Urothelium cell line (cell line): ENCODE results near the gene SLC22A15.
A peak's percentile ranks its signal among the peaks of the same experiment; 100 is the strongest.
"Not testable (repeated sequence)": the region's sequence is repeated elsewhere in the genome, so short reads cannot be mapped to it uniquely, and the experiment has no call there.

Experiments used
- DNase-seq: peaks from one replicate; pipeline ENCODE4 v3.0.0; 2011; ENCODE audit warnings: low spot score, mixed read lengths
- FAIRE-seq: peaks from 2 replicates; lab custom pipeline; 2011; peaks lifted over from hg19 to GRCh38; lab: Jason Lieb, UNC

The SLC22A15 gene

GRCh38 chr1:115976062-115976920 is at the start of gene SLC22A15:
Gene SLC22A15 (plus strand): TSS chr1:115976513. CDS start chr1:115976628, 115 bp downstream.
- FAIRE-seq = no peak
- DNase-seq = peak; percentile 73

- FAIRE-seq = no peak
- DNase-seq = no peak
Measured at GRCh38 chr1:115927971-115928370, 48.3 kb upstream of the SLC22A15 start.

- no peak for FAIRE-seq
- peak; percentile 27 for DNase-seq
Measured at GRCh38 chr1:115929881-115930280, 46.4 kb upstream of the SLC22A15 start.

- DNase-seq = no peak
- FAIRE-seq = no peak
Measured at GRCh38 chr1:115933625-115934024, 42.7 kb upstream of the SLC22A15 start.

GRCh38 chr1:115939455-115939854 is 36.9 kb upstream of the SLC22A15 start:
- no peak for DNase-seq
- no peak for FAIRE-seq

- DNase-seq (no peak), FAIRE-seq (no peak)
Measured at GRCh38 chr1:115946116-115946515, 30.2 kb upstream of the SLC22A15 start.

- no peak for DNase-seq
- FAIRE-seq = no peak
Measured at GRCh38 chr1:115949156-115949555, 27.2 kb upstream of the SLC22A15 start.

GRCh38 chr1:115951560-115951959 is 24.8 kb upstream of the SLC22A15 start:
- FAIRE-seq (no peak), DNase-seq (no peak)

GRCh38 chr1:115952547-115952946 is 23.8 kb upstream of the SLC22A15 start:
- no peak for DNase-seq

GRCh38 chr1:115953180-115953579 is 23.1 kb upstream of the SLC22A15 start:
- DNase-seq (no peak), FAIRE-seq (no peak)

More at GRCh38 chr1:115952547-115952946, 23.8 kb upstream of the SLC22A15 start:
- FAIRE-seq = no peak

- no peak for FAIRE-seq
- no peak for DNase-seq
Measured at GRCh38 chr1:115954684-115955083, 21.6 kb upstream of the SLC22A15 start.

- no peak for FAIRE-seq
- no peak for DNase-seq
Measured at GRCh38 chr1:115955228-115955627, 21.1 kb upstream of the SLC22A15 start.

GRCh38 chr1:115958866-115959265 is 17.4 kb upstream of the SLC22A15 start:
- FAIRE-seq (no peak), DNase-seq (no peak)

- FAIRE-seq (no peak), DNase-seq (peak; percentile 23)
Measured at GRCh38 chr1:115969509-115969908, 6.8 kb upstream of the SLC22A15 start.

GRCh38 chr1:115971778-115972177 is 4.5 kb upstream of the SLC22A15 start:
- FAIRE-seq, DNase-seq: not testable (repeated sequence)

- FAIRE-seq = no peak
- DNase-seq = no peak
Measured at GRCh38 chr1:115973154-115973553, 3.2 kb upstream of the SLC22A15 start.

GRCh38 chr1:115975569-115976061 is 698 bp upstream of the SLC22A15 start:
- DNase-seq = no peak
- FAIRE-seq = no peak

GRCh38 chr1:115976921-115977498 is 697 bp downstream of the SLC22A15 start:
- peak; percentile 30 for FAIRE-seq
- peak; percentile 30 for DNase-seq

GRCh38 chr1:115977499-115978258 is 1.4 kb downstream of the SLC22A15 start:
- peak; percentile 48 for DNase-seq
- peak; percentile 87 for FAIRE-seq

GRCh38 chr1:115978292-115978941 is 2.1 kb downstream of the SLC22A15 start:
- DNase-seq = no peak
- no peak for FAIRE-seq

- FAIRE-seq (no peak), DNase-seq (no peak)
Measured at GRCh38 chr1:115980156-115980555, 3.8 kb downstream of the SLC22A15 start.
